SKM-1 treated with dmso at 0.1 percent for 144 hours (cell line): ENCODE data around the gene NAA30.

ENCODE experiments used
- DNase-seq: peaks from one replicate; lab custom pipeline; 2025; ENCODE audit not compliant: unreplicated experiment; lab: John Stamatoyannopoulos, UW

NAA30 gene

GRCh38 chr14:57391517-57392195 is 1.3 kb downstream of the NAA30 start:
- no peak for DNase-seq

- DNase-seq: no peak
Observed at GRCh38 chr14:57392830-57393229, 2.4 kb downstream of the NAA30 start.

- no peak for DNase-seq
Observed at GRCh38 chr14:57400556-57401494, 10.4 kb downstream of the NAA30 start.

GRCh38 chr14:57401501-57401900 is 11.1 kb downstream of the NAA30 start:
- DNase-seq: no peak

- no peak for DNase-seq
Observed at GRCh38 chr14:57402173-57402852, 11.9 kb downstream of the NAA30 start.

GRCh38 chr14:57403521-57403864 is 13.1 kb downstream of the NAA30 start:
- no peak for DNase-seq

GRCh38 chr14:57405562-57405961 is 15.2 kb downstream of the NAA30 start:
- no peak for DNase-seq

- DNase-seq: no peak
Observed at GRCh38 chr14:57408037-57408436, 17.7 kb downstream of the NAA30 start.

GRCh38 chr14:57408634-57409033 is 18.2 kb downstream of the NAA30 start:
- DNase-seq: no peak

- no peak for DNase-seq
Observed at GRCh38 chr14:57412341-57412740, 22.0 kb downstream of the NAA30 start.

- DNase-seq: no peak
Observed at GRCh38 chr14:57413849-57414248, 23.5 kb downstream of the NAA30 start.

GRCh38 chr14:57417228-57417627 is 26.8 kb downstream of the NAA30 start:
- DNase-seq: no peak

- DNase-seq: no peak
Observed at GRCh38 chr14:57418999-57419398, 28.6 kb downstream of the NAA30 start.

- no peak for DNase-seq
Observed at GRCh38 chr14:57420033-57420432, 29.6 kb downstream of the NAA30 start.

- no peak for DNase-seq
Observed at GRCh38 chr14:57420986-57421385, 30.6 kb downstream of the NAA30 start.

- no peak for DNase-seq
Observed at GRCh38 chr14:57435923-57436322, 45.5 kb downstream of the NAA30 start.

GRCh38 chr14:57461777-57462320 is 71.5 kb downstream of the NAA30 start:
- no peak for DNase-seq

- DNase-seq: no peak
Observed at GRCh38 chr14:57462551-57462950, 72.2 kb downstream of the NAA30 start.

GRCh38 chr14:57464008-57464730 is 73.8 kb downstream of the NAA30 start:
- DNase-seq: no peak
